Keratinocyte (primary cell): Measurements from ENCODE around the gene UQCC2. TPM values are rescaled to one million over a fixed set of nuclear protein-coding genes. Genes with fewer than 3 reads are reported as not detected.

ENCODE experiments used
- DNase-seq: peaks from one replicate; pipeline ENCODE4 v3.0.0-alpha.2; 2011; ENCODE audit warnings: low read depth, missing footprints, low spot score
- FAIRE-seq: peaks from 2 replicates; lab custom pipeline; 2011; peaks lifted over from hg19 to GRCh38; lab: Jason Lieb, UNC
- H2AFZ ChIP-seq: 2 replicates; pipeline ENCODE4 v1.6.0; 2012; ENCODE audit warnings: low read length, control low read depth, inconsistent platforms; ENCODE audit not compliant: control insufficient read depth
- H3K27ac ChIP-seq: 2 replicates; pipeline ENCODE4 v1.5.1; 2011; ENCODE audit warnings: low read length; ENCODE audit not compliant: control insufficient read depth, insufficient read depth
- H3K27me3 ChIP-seq: 3 replicates; pipeline ENCODE4 v1.6.0; 2011; ENCODE audit warnings: low read length; ENCODE audit not compliant: control insufficient read depth, insufficient read depth; ENCODE audit errors: extremely low read depth
- H3K36me3 ChIP-seq, 2 experiments: 2 replicates in 1 of 2; 3 replicates in 1 of 2; pipeline ENCODE4 v1.5.1; 2011; ENCODE audit warnings: low read length in 2 of 2, mild to moderate bottlenecking in 1 of 2; ENCODE audit not compliant: control insufficient read depth in 2 of 2, insufficient read depth in 2 of 2; ENCODE audit errors: extremely low read depth in 1 of 2
- H3K4me1 ChIP-seq: 3 replicates; pipeline ENCODE4 v1.5.1; 2011; ENCODE audit warnings: low read length; ENCODE audit not compliant: control insufficient read depth, insufficient read depth; ENCODE audit errors: extremely low read depth
- H3K4me2 ChIP-seq: 3 replicates; pipeline ENCODE4 v1.6.0; 2011; ENCODE audit warnings: low read depth, low read length; ENCODE audit not compliant: control insufficient read depth, insufficient read depth; ENCODE audit errors: extremely low read depth
- H3K4me3 ChIP-seq, 3 experiments: fragments of 200-600 bp in 1 of 3; sonication (generic) in 1 of 3; 2 replicates in 2 of 3; 3 replicates in 1 of 3; pipeline ENCODE4 v1.5.1; 2011 to 2016; ENCODE audit warnings: low read length in 3 of 3, mild to moderate bottlenecking in 3 of 3, control low read depth in 2 of 3, inconsistent platforms in 1 of 3, low read depth in 1 of 3, mixed read lengths in 1 of 3, mixed run types in 1 of 3, moderate library complexity in 1 of 3; ENCODE audit not compliant: control insufficient read depth in 2 of 3, insufficient read depth in 2 of 3; ENCODE audit errors: extremely low read depth in 1 of 3
- H3K79me2 ChIP-seq: 2 replicates; pipeline ENCODE4 v1.6.0; 2012; ENCODE audit warnings: low read length; ENCODE audit not compliant: control insufficient read depth, insufficient read depth
- H3K9ac ChIP-seq: 3 replicates; pipeline ENCODE4 v1.6.0; 2011; ENCODE audit warnings: low read length; ENCODE audit not compliant: control insufficient read depth, insufficient read depth; ENCODE audit errors: extremely low read depth
- H3K9me1 ChIP-seq: 3 replicates; pipeline ENCODE4 v1.6.0; 2011; ENCODE audit warnings: low read length; ENCODE audit not compliant: control insufficient read depth, insufficient read depth; ENCODE audit errors: extremely low read depth
- H3K9me3 ChIP-seq: 2 replicates; pipeline ENCODE4 v1.5.1; 2012; ENCODE audit warnings: low read depth, low read length; ENCODE audit not compliant: control insufficient read depth
- H4K20me1 ChIP-seq: 3 replicates; pipeline ENCODE4 v1.6.0; 2011; ENCODE audit warnings: low read length; ENCODE audit not compliant: control insufficient read depth, insufficient read depth; ENCODE audit errors: extremely low read depth
- CTCF ChIP-seq, 3 experiments: IDR thresholded peaks in 1 of 3; conservative IDR thresholded peaks in 1 of 3; optimal IDR thresholded peaks in 1 of 3; 2 replicates in 2 of 3; 3 replicates in 1 of 3; pipeline versions ENCODE3 to v1.5.1; 2011; ENCODE audit warnings: low read length in 3 of 3, mild to moderate bottlenecking in 3 of 3, moderate library complexity in 2 of 3, control low read depth in 1 of 3, inconsistent platforms in 1 of 3; ENCODE audit not compliant: insufficient read depth in 2 of 3; ENCODE audit errors: extremely low read depth in 1 of 3
- EZH2 ChIP-seq: IDR thresholded peaks from one replicate; pipeline ENCODE4 v1.6.1; 2012; ENCODE audit warnings: inconsistent platforms, mild to moderate bottlenecking, low read length, moderate library complexity
- dilution Hi-C: fragments of 300-500 bp; cut with MboI; formaldehyde crosslinking; loops from one replicate; pipeline ENCODE4 v1.7.0; 2020; ENCODE audit warnings: low sequenced_read_pairs; ENCODE audit not compliant: extremely low pct_ligation_motif_present
- polyA plus RNA-seq, 5 experiments: library from polyadenylated mRNA; depleted of rRNA in 3 of 5; stranded (reverse) in 3 of 5; stranded (forward) in 1 of 5; unstranded in 1 of 5; fragments of >200 nt; gene quantifications; 1 replicate in 1 of 5; 2 replicates in 3 of 5; 3 replicates in 1 of 5; pipeline versions ENCODE4 v1.2.1 to v1.2.3, GENCODE V29; 2011 to 2012; ENCODE audit warnings: missing spikeins in 2 of 5, low read depth in 1 of 5, low replicate concordance in 1 of 5

The UQCC2 gene
- polyA plus RNA-seq, 1 donor (not counting 4 experiments of a cell fraction or from before 2014, with no cell fraction given), result 76.7 TPM

GRCh38 chr6:33667072-33667471 lies 44.4 kb downstream of the UQCC2 start:
- DNase-seq (no peak), FAIRE-seq (no peak)
- Histone ChIP-seq H3K4me3 (no peak overlapping the region), H3K27ac (no peak overlapping the region), H3K9me3 (no peaks in the 10 kb centered on the region), H3K4me1 (peaks cover 13% of the 10 kb centered on the region), H3K9ac (no peak overlapping the region), H4K20me1 (no peaks in the 10 kb centered on the region), H3K36me3 (peaks cover 55 to 56% of the 10 kb centered on the region in 2 experiments), H3K4me2 (no peak overlapping the region), H3K9me1 (no peaks in the 10 kb centered on the region), H3K27me3 (no peaks in the 10 kb centered on the region), H2AFZ (no peak overlapping the region), H3K79me2 (no peaks in the 10 kb centered on the region)
- dilution Hi-C loops, result no loop called here
- TF ChIP-seq CTCF (optimal IDR thresholded peaks at IDR 0.05 in 1 of 3, IDR thresholded peaks at IDR 0.05 in 1 of 3, conservative IDR thresholded peaks at IDR 0.05 in 1 of 3; ENCODE audit: extremely low read depth in 1 of 3, insufficient read depth in 2 of 3, low read length in 3 of 3) (no peak), EZH2 (no peak)

GRCh38 chr6:33665957-33666356 lies 45.5 kb downstream of the UQCC2 start:
- dilution Hi-C loops, result no loop called here
- FAIRE-seq, result no peak

More at GRCh38 chr6:33665957-33666356, 45.5 kb downstream of the UQCC2 start:
- Histone ChIP-seq H3K27me3 (no peaks in the 10 kb centered on the region), H4K20me1 (no peaks in the 10 kb centered on the region), H3K9ac (no peak overlapping the region), H3K9me3 (no peaks in the 10 kb centered on the region), H3K27ac (no peak overlapping the region), H3K9me1 (no peaks in the 10 kb centered on the region), H3K4me2 (no peak overlapping the region), H3K4me1 (peaks cover 13% of the 10 kb centered on the region), H3K36me3 (peaks cover 50 to 52% of the 10 kb centered on the region in 2 experiments), H3K4me3 (no peak overlapping the region), H3K79me2 (no peaks in the 10 kb centered on the region), H2AFZ (no peak overlapping the region)
- no peak for TF ChIP-seq EZH2
- TF ChIP-seq CTCF (optimal IDR thresholded peaks at IDR 0.05 in 1 of 3, IDR thresholded peaks at IDR 0.05 in 1 of 3, conservative IDR thresholded peaks at IDR 0.05 in 1 of 3; ENCODE audit: extremely low read depth in 1 of 3, insufficient read depth in 2 of 3, low read length in 3 of 3), result no peak
- no peak for DNase-seq
